SHP77 treated with DMSO at 0.1 percent for 48 hours (cell line): Measurements from ENCODE around the gene MTCL1.

Source experiments
- DNase-seq: peaks from one replicate; lab custom pipeline; 2025; lab: John Stamatoyannopoulos, UW

MTCL1 gene

DNA sequence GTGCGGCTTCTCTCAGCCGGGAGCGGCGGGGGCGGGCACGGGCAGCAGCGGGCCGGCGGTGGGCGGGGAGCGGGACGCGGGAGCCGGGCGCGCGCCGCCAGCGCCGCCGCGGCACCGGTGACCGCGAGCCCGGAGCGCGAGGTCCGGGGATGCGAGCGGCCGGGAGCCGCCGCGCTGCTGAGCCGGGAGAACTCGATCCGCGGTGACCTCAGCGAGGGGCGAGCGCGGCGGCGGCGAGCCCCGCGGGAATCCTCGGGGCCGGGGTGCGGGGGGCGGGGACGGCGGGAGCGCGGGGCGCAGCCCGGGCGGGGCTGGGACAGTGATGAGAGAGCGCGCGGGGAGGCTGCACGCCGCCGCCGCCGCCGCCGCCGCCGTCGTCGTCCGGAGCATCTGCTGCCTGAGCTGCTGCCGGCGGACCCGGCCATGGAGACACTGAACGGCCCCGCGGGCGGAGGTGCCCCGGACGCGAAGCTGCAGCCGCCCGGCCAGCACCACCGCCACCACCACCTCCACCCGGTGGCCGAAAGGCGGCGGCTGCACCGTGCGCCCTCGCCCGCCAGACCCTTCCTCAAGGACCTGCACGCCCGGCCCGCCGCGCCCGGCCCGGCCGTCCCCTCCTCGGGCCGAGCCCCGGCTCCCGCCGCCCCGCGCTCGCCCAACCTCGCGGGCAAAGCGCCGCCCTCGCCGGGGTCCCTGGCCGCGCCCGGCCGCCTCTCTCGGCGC, at the start of gene MTCL1:
Gene MTCL1, plus strand, starts transcription at position 319 of the 723 bp plus-strand sequence. Its CDS starts 105 bp downstream, at position 424.
- no peak for DNase-seq

DNA sequence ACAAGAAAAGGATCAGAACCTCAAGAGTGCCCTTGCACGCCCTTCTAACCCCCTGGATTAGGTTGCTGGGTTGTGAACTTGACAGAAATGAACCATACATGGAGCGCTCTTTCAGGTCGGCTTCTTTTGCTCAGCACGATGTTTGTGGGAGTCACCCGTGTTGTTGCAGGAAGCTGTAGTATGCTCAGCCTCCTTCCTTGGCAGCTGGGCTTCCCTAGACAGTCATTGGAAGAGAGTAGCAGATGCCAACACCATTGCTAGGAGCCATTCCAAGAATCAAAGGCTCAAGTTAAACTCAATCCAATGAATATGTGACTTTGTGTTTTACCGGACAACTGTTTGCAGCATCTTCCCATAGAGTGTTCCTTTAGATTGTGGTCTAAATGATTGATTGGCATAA, 49.1 kb upstream of the MTCL1 start:
- no peak for DNase-seq

DNA sequence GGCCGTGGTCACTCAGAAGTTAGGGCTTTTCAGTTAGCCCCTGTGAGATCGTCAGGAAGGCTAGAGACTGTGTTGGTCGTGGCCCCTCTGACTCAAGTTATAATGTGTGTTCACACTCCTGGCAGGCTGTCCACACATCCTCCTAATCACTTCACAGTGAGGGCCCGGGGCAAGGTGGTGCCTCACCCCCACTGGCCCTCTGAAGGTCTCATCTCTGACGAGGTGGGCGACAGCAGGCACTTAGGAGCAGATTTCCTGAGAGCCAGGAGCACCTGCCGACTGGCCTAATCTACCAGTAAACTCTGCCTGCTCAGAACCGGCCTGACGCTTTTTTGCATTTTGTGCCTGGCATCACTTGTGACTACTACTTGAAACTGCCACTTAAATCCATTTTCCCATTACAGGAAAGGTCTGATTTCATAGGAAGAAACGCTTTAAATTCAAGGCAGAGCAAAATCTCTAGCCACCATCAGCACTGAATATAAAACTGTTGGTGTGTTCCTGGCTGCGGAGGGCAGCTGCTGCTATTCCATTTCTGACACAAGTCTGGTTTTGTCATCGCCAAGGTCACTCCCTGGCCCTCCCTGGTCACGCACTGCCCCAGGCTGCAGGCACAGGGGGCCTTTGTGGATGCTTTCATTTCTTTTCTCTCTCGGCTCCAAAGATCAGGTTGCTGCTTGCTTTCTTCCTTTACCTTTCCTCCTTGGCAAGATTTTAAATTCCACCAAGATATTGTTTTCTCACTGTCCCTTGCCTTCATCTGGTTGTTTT, 48.1 kb upstream of the MTCL1 start:
- peak; percentile 41 for DNase-seq

DNA sequence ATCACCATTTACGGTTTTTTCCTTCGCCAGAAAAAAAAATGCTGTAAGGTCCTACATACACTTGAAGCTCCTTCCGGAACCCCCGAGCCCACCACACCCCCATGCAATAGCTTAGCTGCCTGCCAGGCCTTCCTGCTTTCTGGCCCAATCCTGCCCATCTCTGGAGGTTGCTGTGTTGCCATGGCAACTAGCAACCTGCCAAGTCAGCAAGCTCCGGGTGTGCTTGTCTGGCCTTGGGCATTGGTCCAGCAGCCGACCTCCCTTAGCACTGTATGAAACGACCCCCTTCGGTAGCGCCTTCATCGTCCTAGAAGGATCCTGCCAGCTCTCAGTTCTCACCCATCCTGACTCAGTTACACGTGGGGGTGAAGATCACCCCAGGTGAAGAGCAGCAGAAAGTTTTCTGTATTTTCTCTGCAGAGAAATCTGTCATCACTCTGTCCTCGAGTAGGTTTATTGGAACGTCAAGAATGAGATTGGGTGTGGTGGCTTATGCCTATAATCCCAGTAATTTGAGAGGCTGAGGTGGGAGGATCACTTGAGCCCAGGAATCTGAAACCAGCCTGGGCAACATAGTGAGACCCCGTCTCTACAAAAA, 47.4 kb upstream of the MTCL1 start:
- DNase-seq, result peak; percentile 7

- DNase-seq, result no peak
These were observed 46.4 kb upstream of the MTCL1 start for GRCh38 chr18:8658858-8659485.

- DNase-seq, result no peak
These were observed 45.6 kb upstream of the MTCL1 start for GRCh38 chr18:8659609-8660242.

GRCh38 chr18:8660316-8660715, 45.0 kb upstream of the MTCL1 start:
- no peak for DNase-seq

- DNase-seq, result peak; percentile 93
These were observed 43.4 kb upstream of the MTCL1 start for GRCh38 chr18:8661754-8662559.

GRCh38 chr18:8662560-8663255, 42.6 kb upstream of the MTCL1 start:
- DNase-seq, result peak; percentile 87

- DNase-seq, result no peak
These were observed 37.5 kb upstream of the MTCL1 start for GRCh38 chr18:8667846-8668245.

DNA sequence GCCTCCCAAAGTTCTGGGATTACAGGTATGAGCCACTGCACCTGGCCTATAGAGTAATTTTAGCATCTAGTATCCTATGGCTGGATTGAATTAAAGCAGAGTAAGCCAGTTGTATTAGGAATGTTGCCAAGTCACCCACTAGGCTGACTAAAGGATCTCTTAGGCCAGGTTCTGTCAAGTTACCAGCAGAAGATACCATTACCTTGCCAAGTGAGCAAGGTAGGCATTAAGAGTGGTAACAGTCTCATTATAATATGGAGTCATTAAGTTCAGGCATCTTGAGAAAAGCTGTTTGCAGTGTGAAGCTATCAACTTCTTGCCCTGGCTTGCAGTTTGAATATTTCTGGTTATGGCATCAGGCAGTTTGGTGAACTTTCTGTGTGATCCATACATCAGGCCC, 37.0 kb upstream of the MTCL1 start:
- DNase-seq, result no peak

DNA sequence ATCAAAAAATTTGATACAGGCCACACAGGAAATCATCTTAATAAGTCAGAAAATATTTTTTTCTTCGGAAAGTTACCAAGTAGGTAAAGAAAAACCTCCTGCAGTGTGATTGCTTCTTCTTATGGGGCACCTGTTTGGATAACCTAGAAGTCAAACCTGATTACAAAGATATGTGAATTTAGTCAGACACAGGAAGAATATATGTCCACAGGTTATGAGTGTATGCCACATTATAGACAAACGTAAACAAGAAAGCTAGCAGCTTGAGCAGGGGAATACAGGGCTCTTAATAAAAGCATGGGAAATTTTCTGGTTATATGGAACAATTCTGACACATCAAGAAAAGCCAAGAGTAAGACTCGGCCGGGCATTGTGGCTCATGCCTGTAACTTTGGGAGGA, 35.8 kb upstream of the MTCL1 start:
- DNase-seq, result no peak

GRCh38 chr18:8673256-8674209, 31.8 kb upstream of the MTCL1 start:
- no peak for DNase-seq

- no peak for DNase-seq
These were observed 30.3 kb upstream of the MTCL1 start for GRCh38 chr18:8675057-8675456.

GRCh38 chr18:8681196-8681595, 24.2 kb upstream of the MTCL1 start:
- DNase-seq, result no peak

DNA sequence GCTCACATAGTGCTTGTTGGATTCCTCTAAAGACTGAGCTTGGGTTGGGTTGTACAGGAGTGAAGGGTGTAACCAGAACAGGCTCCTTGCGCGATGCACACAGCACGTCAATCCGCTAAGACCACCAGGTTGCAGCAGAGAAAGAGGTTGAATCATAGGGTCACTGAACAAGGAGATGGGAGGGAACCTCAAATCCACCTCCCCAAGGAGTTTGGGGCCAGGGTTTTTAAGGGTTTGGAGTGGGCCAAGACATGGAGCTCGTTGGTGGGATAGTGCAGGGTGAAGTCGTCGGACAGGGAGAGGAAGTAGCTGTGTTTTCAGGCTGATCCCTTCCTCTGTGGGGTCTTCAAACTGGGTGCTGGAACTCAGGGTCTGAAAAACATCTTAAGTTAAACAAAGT, 20.8 kb upstream of the MTCL1 start:
- no peak for DNase-seq

GRCh38 chr18:8685141-8685913, 20.0 kb upstream of the MTCL1 start:
- DNase-seq, result no peak

DNA sequence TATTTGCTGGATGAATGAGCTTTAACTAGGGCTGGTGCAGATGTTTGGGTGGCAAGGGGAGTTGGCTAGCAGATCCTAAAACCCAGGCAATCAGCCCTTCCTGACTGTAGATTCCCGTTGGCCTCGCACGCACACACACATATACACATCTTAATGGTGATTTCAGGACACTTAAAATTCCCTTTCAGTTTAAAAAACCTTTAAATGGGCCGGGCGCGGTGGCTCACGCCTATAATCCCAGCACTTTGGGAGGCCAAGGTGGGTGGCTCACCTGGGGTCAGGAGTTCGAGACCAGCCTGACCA, 19.5 kb upstream of the MTCL1 start:
- no peak for DNase-seq

- no peak for DNase-seq
These were observed 18.7 kb upstream of the MTCL1 start for GRCh38 chr18:8686611-8687010.
